Measurements from ENCODE around the gene ARHGAP20.

The ARHGAP20 gene

GRCh38 chr11:110720431-110721275 lies 8.4 kb upstream of the ARHGAP20 start:
- in situ Hi-C loops (cut with MboI; ENCODE audit: low sequenced_read_pairs): no loop called here

- in situ Hi-C loops (cut with MboI; ENCODE audit: low sequenced_read_pairs): no loop called here
Measured at GRCh38 chr11:110716361-110716760, 4.1 kb upstream of the ARHGAP20 start.

GRCh38 chr11:110715541-110715940 lies 3.3 kb upstream of the ARHGAP20 start:
- in situ Hi-C loops (cut with MboI; ENCODE audit: low sequenced_read_pairs): no loop called here

GRCh38 chr11:110713449-110713776 lies 1.2 kb upstream of the ARHGAP20 start:
- in situ Hi-C loops (cut with MboI; ENCODE audit: low sequenced_read_pairs): no loop called here

- in situ Hi-C loops (cut with MboI; ENCODE audit: low sequenced_read_pairs): no loop called here
Measured at GRCh38 chr11:110712659-110713448, 617 bp upstream of the ARHGAP20 start.

GRCh38 chr11:110711448-110711775 lies 825 bp downstream of the ARHGAP20 start:
- in situ Hi-C loops (cut with MboI; ENCODE audit: low sequenced_read_pairs): no loop called here

- in situ Hi-C loops (cut with MboI; ENCODE audit: low sequenced_read_pairs): no loop called here
Measured at GRCh38 chr11:110710628-110711381, 1.4 kb downstream of the ARHGAP20 start.

- in situ Hi-C loops (cut with MboI; ENCODE audit: low sequenced_read_pairs): no loop called here
Measured at GRCh38 chr11:110704210-110704864, 7.9 kb downstream of the ARHGAP20 start.

GRCh38 chr11:110691926-110692325 lies 20.3 kb downstream of the ARHGAP20 start:
- in situ Hi-C loops (cut with MboI; ENCODE audit: low sequenced_read_pairs): no loop called here

- in situ Hi-C loops (cut with MboI; ENCODE audit: low sequenced_read_pairs): no loop called here
Measured at GRCh38 chr11:110689306-110689705, 22.9 kb downstream of the ARHGAP20 start.

GRCh38 chr11:110679323-110679975 lies 32.8 kb downstream of the ARHGAP20 start:
- in situ Hi-C loops (cut with MboI; ENCODE audit: low sequenced_read_pairs): no loop called here

GRCh38 chr11:110675548-110675947 lies 36.7 kb downstream of the ARHGAP20 start:
- in situ Hi-C loops (cut with MboI; ENCODE audit: low sequenced_read_pairs): no loop called here

- in situ Hi-C loops (cut with MboI; ENCODE audit: low sequenced_read_pairs): no loop called here
Measured at GRCh38 chr11:110665689-110666465, 46.4 kb downstream of the ARHGAP20 start.

GRCh38 chr11:110655967-110656366 lies 56.3 kb downstream of the ARHGAP20 start:
- in situ Hi-C loops (cut with MboI; ENCODE audit: low sequenced_read_pairs): no loop called here

- in situ Hi-C loops (cut with MboI; ENCODE audit: low sequenced_read_pairs): no loop called here
Measured at GRCh38 chr11:110654456-110654855, 57.8 kb downstream of the ARHGAP20 start.

GRCh38 chr11:110645253-110645652 lies 67.0 kb downstream of the ARHGAP20 start:
- in situ Hi-C loops (cut with MboI; ENCODE audit: low sequenced_read_pairs): no loop called here

- in situ Hi-C loops (cut with MboI; ENCODE audit: low sequenced_read_pairs): no loop called here
Measured at GRCh38 chr11:110634370-110634769, 77.9 kb downstream of the ARHGAP20 start.

GRCh38 chr11:110631551-110631950 lies 80.7 kb downstream of the ARHGAP20 start:
- in situ Hi-C loops (cut with MboI; ENCODE audit: low sequenced_read_pairs): no loop called here

- in situ Hi-C loops (cut with MboI; ENCODE audit: low sequenced_read_pairs): no loop called here
Measured at GRCh38 chr11:110629594-110629993, 82.6 kb downstream of the ARHGAP20 start.

- in situ Hi-C loops (cut with MboI; ENCODE audit: low sequenced_read_pairs): no loop called here
Measured at GRCh38 chr11:110621826-110622225, 90.4 kb downstream of the ARHGAP20 start.
